Spleen (tissue), 7 donors: ENCODE measurements around the gene CHST8.

ENCODE experiments used
- POLR2A ChIP-seq, 3 donors: fragments of 450-650 bp; IDR thresholded peaks; one replicate each; pipeline ENCODE4 v1.5.1; 2017; ENCODE audit warnings: antibody characterized with exemption in 3 of 3, mild to moderate bottlenecking in 1 of 3
- TF ChIP-seq, protein P1 (sequence below), 11 experiments: fragments of 200-600 bp in 7 of 11; fragments of 450-650 bp in 4 of 11; sonication (generic) in 4 of 11; IDR thresholded peaks in 8 of 11; conservative IDR thresholded peaks in 3 of 11; 1 replicate in 7 of 11; 2 replicates in 4 of 11; pipeline versions ENCODE4 v1.4.0 to v1.8.0; 2016 to 2021; ENCODE audit warnings: antibody characterized with exemption in 11 of 11, inconsistent platforms in 4 of 11, mild to moderate bottlenecking in 1 of 11
- donor health status: DM: no; HTN: no; CAD: no; lungs with moderate emphysema.
- donor health status: DM: no; HTN: no; CAD: no.
- donor health status: DM: no; HTN: no; CAD: no.

DNA sequence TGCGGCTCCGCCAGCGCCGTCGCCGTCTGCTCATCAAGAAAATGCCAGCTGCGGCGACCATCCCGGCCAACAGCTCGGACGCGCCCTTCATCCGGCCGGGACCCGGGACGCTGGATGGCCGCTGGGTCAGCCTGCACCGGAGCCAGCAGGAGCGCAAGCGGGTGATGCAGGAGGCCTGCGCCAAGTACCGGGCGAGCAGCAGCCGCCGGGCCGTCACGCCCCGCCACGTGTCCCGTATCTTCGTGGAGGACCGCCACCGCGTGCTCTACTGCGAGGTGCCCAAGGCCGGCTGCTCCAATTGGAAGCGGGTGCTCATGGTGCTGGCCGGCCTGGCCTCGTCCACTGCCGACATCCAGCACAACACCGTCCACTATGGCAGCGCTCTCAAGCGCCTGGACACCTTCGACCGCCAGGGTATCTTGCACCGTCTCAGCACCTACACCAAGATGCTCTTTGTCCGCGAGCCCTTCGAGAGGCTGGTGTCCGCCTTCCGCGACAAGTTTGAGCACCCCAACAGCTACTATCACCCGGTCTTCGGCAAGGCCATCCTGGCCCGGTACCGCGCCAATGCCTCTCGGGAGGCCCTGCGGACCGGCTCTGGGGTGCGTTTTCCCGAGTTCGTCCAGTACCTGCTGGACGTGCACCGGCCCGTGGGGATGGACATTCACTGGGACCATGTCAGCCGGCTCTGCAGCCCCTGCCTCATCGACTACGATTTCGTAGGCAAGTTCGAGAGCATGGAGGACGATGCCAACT lies 150.5 kb downstream of the CHST8 start:
- TF ChIP-seq, protein P1, sequence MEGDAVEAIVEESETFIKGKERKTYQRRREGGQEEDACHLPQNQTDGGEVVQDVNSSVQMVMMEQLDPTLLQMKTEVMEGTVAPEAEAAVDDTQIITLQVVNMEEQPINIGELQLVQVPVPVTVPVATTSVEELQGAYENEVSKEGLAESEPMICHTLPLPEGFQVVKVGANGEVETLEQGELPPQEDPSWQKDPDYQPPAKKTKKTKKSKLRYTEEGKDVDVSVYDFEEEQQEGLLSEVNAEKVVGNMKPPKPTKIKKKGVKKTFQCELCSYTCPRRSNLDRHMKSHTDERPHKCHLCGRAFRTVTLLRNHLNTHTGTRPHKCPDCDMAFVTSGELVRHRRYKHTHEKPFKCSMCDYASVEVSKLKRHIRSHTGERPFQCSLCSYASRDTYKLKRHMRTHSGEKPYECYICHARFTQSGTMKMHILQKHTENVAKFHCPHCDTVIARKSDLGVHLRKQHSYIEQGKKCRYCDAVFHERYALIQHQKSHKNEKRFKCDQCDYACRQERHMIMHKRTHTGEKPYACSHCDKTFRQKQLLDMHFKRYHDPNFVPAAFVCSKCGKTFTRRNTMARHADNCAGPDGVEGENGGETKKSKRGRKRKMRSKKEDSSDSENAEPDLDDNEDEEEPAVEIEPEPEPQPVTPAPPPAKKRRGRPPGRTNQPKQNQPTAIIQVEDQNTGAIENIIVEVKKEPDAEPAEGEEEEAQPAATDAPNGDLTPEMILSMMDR (IDR thresholded peaks at IDR 0.05 in 8 of 11, conservative IDR thresholded peaks at IDR 0.05 in 3 of 11), result no peak
- no peak for TF ChIP-seq POLR2A (IDR thresholded peaks at IDR 0.05)
